SHP77 (cell line): ENCODE data around the gene COTL1.
"Not testable (repeated sequence)": the region's sequence is repeated elsewhere in the genome, so short reads cannot be mapped to it uniquely, and the experiment has no call there.

Source experiments
- DNase-seq, 2 experiments: peaks; one replicate each; lab custom pipeline; 2025; lab: John Stamatoyannopoulos, UW

The COTL1 gene

DNA sequence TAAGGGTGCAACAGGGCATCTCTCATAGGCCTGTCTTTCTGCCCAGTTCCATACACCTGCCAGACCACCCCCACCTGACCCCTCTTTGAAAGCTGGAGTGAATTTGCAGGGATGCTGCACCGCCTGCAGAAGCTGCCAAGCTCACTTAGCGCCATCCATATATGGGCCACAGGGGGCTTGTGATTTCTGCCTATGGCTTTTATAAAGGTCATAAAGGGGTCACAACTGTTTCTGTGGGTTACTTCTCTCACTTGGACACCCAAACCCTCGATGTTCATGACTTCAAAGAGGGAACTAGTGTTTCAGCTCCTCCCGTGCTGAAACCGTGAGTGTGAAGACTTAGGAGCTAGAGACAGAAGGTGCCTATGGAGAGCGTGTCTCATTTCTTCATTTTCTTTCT, 89.6 kb downstream of the COTL1 start:
- no peak for DNase-seq

DNA sequence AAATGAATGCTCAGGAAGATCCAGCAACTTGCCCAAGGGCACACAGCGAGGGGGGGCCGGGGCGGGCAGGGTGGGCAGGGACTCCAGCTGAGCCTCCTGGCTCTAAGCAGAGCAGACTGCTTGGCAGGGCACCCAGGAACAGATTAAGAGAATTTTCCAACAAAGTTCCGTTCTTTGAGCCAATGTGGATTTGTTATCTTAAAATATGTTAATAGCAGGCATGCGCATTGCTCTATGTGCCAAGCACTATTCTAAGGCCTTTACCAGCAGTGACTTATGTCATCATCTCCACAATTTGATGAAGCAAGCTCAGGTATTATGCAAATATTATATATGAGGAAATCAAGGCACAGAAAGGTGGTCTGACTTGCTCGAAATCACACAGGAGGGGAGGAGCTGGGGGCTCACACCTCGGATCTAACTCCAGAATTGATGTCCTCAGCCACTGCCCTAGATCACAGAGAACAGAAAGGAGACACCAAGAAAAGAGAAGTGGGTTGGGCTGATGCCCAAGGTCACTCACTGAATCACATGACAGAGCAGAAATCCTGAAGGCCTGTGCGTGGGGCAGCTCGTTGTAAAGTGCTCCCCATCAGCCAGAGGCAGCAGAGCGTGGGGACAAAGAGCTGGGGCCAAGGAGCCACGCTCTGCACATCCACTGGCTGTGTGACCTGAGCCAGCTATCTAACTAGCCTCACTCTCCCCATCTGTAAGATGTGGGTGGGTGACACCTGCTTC, 90.2 kb downstream of the COTL1 start:
- no peak for DNase-seq

- DNase-seq, result no peak
Measured at GRCh38 chr16:84526794-84527531, 90.9 kb downstream of the COTL1 start.

GRCh38 chr16:84524941-84525581, 92.8 kb downstream of the COTL1 start:
- DNase-seq, result not testable (repeated sequence)

- no peak for DNase-seq
Measured at GRCh38 chr16:84524346-84524920, 93.4 kb downstream of the COTL1 start.

DNA sequence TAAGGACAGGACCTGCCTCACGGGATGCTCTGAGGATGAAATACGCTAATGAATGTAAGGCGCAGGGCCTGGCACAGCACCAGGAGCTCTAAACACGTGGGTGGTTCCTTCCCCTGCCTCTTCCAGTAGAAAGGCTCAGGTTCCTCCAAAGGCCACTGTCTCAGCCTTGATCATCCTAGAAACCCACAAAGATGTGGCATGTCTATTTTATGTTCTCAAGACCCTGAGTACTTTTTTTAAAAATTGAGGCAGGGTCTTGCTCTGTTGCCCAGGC, 96.4 kb downstream of the COTL1 start:
- DNase-seq, result no peak

DNA sequence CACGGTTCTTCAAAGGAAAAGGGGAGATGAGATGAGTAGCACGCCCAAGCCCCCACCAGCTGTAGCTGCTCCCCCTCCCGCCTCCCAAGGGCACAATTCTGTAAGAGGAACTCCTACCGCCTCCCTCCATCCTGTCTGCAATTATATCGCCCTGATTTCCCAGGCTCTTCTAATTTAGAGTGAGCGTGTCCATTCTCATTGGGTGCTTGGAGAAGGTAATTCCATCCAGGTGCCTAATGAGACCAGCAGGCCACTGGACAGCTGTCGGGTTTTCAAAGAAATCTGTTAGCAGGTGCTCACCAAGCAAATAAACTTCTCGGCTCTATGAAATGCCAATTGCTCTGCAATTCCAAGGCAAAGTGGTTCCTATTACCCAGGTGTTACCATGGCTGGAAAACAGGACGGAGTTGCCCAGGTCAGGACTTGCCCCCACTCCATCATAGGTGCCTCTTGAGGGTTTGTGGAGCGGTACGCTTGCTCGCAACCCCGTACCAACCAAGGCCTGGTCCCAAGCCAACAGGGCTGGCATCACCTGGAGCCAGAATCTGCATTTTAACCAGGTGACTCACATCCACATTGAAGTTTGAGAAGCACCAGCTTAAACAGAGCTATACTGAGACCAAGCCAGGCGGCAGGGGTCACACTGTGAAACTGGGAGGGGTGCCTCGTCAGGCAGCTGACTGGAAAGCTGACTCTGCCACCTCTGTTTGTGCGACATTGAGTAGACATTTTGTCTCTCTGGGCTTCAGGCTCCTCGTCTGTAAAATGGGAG, 97.0 kb downstream of the COTL1 start:
- DNase-seq, result peak; percentile 81 to 86

DNA sequence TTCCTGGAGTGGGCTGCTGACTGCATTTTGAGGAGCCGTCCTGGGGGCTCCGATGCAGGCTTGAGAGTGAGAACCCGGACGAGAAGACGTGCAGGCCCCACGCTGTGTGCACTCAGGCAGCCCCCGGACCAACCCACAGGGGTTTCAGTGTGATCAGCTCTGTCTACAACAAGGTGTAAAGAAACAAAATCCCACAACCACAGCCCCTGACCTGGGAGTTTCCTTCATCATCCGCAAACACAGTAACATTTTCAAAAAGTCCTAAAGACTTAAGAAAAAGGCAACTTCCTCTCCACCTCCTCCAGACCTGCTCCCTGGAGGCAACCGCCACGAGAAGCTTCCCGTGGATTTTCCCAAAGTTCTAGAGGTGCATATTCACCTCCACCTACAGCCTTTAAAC, 98.0 kb downstream of the COTL1 start:
- no peak for DNase-seq

GRCh38 chr16:84518804-84519341, 99.0 kb downstream of the COTL1 start:
- DNase-seq, result no peak

DNA sequence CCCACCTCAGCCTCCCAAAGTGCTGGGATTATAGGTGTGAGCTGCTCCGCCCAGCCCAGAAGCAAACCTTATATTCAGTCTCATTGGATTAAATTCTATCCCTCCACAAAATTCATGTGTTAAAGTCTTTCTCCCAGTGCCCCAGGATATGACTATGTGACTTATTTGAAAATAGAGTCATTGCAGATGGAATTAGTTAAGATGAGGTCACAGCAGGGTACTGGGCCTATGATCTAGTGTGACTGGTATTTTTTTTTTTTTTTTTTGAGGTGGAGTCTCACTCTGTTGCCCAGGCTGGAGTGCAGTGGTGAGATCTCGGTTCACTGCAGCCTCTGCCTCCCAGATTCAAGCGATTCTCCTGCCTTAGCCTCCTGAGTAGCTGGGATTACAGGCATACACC, 99.7 kb downstream of the COTL1 start:
- DNase-seq, result not testable (repeated sequence)

DNA sequence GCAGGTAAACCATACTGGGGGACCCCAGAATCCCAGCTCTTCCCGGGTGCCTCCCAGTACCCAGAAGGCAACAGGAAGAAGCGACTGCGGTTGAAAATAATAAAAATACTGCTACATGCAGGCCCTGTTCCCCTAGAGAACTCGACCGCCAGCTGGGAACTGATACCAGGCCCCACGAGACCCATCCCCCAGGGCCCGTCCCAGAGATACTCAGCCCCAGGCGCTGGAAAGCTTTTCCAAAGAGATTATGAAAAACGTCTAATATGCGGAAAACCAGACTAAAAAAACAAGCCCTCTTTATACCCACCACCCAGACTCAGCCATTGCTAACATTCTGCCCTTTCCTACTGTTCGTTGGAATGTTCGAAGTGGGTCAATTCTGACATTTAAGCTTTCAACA, 100.5 kb downstream of the COTL1 start:
- DNase-seq, result no peak
